Body of pancreas (tissue), 4 donors: ENCODE results near the gene TGFB3. TPM values are rescaled to one million over a fixed set of nuclear protein-coding genes. Genes with fewer than 3 reads are reported as not detected.

ENCODE experiments used
- ATAC-seq: fragments of 150-250 bp; one replicate; pipeline ENCODE4 v1.9.1; 2016
- DNase-seq, 4 donors: peaks; one replicate each; pipeline ENCODE4 v3.0.0-alpha.2; 2019
- H3K27ac ChIP-seq, 4 donors: fragments of 200-600 bp; sonication (generic); 1 replicate in 3 of 4; 2 replicates in 1 of 4; pipeline versions ENCODE4 v1.5.1 to v1.6.1; 2016 to 2019; ENCODE audit warnings: mild to moderate bottlenecking in 1 of 4, mixed read lengths in 1 of 4, moderate library complexity in 1 of 4
- H3K27me3 ChIP-seq, 2 donors: fragments of 200-600 bp; sonication (generic); one replicate each; pipeline ENCODE4 v1.6.0; 2016; ENCODE audit warnings: mild to moderate bottlenecking in 1 of 2
- H3K36me3 ChIP-seq, 2 donors: fragments of 200-600 bp; sonication (generic); replicated peaks in 1 of 2; 2 replicates each; pipeline ENCODE4 v1.5.1; 2016; ENCODE audit warnings: low read depth in 2 of 2; ENCODE audit not compliant: insufficient read depth in 1 of 2
- H3K4me1 ChIP-seq: fragments of 200-600 bp; sonication (generic); one replicate; pipeline ENCODE4 v1.6.0; 2016
- H3K4me3 ChIP-seq, 2 donors: fragments of 200-600 bp; sonication (generic); 1 replicate in 1 of 2; 2 replicates in 1 of 2; pipeline ENCODE4 v1.5.1; 2016 to 2019
- H3K9me3 ChIP-seq, 3 donors: fragments of 200-600 bp; sonication (generic); 1 replicate in 2 of 3; 2 replicates in 1 of 3; pipeline ENCODE4 v1.5.1; 2016
- POLR2A ChIP-seq, 3 donors: fragments of 450-650 bp; IDR thresholded peaks; one replicate each; pipeline ENCODE4 v1.6.1; 2016; ENCODE audit warnings: antibody characterized with exemption in 3 of 3, mild to moderate bottlenecking in 2 of 3
- WGBS, 2 donors: methylation state at CpG; one replicate each; pipeline ENCODE4 v1.1.5; 2017; 5-methylcytosine and 5-hydroxymethylcytosine counted together
- intact Hi-C: fragments of 100-400 bp; cut with DNase I; formaldehyde crosslinking; loops from one replicate; pipeline ENCODE4 v1.15.1; 2023
- total RNA-seq, 2 donors: library from RNA; depleted of rRNA; stranded (reverse); fragments of >200 nt; gene quantifications; one replicate each; pipeline ENCODE4 v1.1.0, GENCODE V29; 2016
- TF ChIP-seq, protein P1 (sequence below), 7 experiments: fragments of 450-650 bp in 4 of 7; fragments of 200-600 bp in 3 of 7; sonication (generic) in 3 of 7; IDR thresholded peaks; one replicate each; pipeline ENCODE4 v1.5.1; 2016 to 2019; ENCODE audit warnings: antibody characterized with exemption in 7 of 7

Gene TGFB3
- total RNA-seq, 2 donors from 2014 or later, result 23.6 to 30.7 TPM

DNA sequence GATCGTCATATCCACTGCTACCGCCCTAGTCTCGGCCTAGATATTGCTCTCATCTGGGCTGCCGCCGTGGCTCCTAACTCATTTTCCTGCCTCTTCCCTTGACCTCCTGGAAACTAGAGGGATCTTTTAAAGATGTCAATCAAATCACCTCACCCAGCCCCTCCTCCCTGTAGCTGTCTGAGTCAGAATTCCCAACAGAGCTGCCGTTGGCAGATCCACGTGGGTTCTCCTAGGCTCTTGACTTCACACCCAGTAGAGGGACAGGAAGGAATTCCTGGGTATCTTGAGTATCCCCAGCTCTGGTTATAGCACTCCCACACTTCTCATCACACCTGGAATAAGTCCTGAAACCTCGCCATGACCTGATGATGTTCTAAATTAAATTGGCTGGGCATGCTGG lies 11.9 kb downstream of the TGFB3 start:
- intact Hi-C loops, result loop anchor here (5.0 to 10.0 kb wide), 2 partner anchors 268 to 395 kb away; partner anchors contain the start of gene FLVCR2
- Histone ChIP-seq H3K4me3 (no peak overlapping the region), H3K27ac (no peak overlapping the region), H3K27me3 (no peaks in the 10 kb centered on the region), H3K4me1 (peaks cover 13% of the 10 kb centered on the region), H3K36me3 (no peaks in the 10 kb centered on the region), H3K9me3 (no peaks in the 10 kb centered on the region)
- TF ChIP-seq, protein P1, sequence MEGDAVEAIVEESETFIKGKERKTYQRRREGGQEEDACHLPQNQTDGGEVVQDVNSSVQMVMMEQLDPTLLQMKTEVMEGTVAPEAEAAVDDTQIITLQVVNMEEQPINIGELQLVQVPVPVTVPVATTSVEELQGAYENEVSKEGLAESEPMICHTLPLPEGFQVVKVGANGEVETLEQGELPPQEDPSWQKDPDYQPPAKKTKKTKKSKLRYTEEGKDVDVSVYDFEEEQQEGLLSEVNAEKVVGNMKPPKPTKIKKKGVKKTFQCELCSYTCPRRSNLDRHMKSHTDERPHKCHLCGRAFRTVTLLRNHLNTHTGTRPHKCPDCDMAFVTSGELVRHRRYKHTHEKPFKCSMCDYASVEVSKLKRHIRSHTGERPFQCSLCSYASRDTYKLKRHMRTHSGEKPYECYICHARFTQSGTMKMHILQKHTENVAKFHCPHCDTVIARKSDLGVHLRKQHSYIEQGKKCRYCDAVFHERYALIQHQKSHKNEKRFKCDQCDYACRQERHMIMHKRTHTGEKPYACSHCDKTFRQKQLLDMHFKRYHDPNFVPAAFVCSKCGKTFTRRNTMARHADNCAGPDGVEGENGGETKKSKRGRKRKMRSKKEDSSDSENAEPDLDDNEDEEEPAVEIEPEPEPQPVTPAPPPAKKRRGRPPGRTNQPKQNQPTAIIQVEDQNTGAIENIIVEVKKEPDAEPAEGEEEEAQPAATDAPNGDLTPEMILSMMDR (IDR thresholded peaks at IDR 0.05), result no peak
- TF ChIP-seq POLR2A (IDR thresholded peaks at IDR 0.05), result no peak
- WGBS, 2 donors, result 76 to 80% methylated on average over 8 of the region's 8 CpGs
- no peak for DNase-seq
- no peak for ATAC-seq

DNA sequence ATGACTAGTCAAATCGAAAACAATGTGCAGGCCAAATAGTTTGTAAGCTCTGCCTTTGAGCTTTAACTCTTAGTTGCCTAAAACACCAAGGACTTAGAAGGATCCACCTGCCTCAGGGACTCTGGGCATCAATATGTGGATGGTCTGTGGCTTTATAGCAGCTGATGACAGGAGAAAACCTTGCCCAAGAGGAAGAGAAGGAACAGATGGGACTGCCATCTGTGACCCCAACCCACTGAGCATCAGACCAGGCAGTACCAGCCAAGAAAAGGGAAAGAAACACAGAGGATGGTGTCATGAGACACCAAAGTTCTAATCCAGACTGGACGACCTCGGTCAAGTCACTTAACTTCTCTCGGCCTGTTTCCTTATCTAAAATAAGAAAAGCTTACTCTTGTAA lies 12.7 kb downstream of the TGFB3 start:
- ATAC-seq, result no peak
- DNase-seq, result no peak
- Histone ChIP-seq H3K27me3 (no peaks in the 10 kb centered on the region), H3K4me1 (peaks cover 13% of the 10 kb centered on the region), H3K27ac (no peak overlapping the region), H3K36me3 (no peaks in the 10 kb centered on the region), H3K4me3 (no peak overlapping the region), H3K9me3 (no peaks in the 10 kb centered on the region)
- no peak for TF ChIP-seq POLR2A (IDR thresholded peaks at IDR 0.05)
- TF ChIP-seq, protein P1 (IDR thresholded peaks at IDR 0.05), result no peak
- intact Hi-C loops, result loop anchor here (5.0 kb wide), 1 partner anchor 267 kb away; no protein-coding TSS in a partner anchor
- 73 to 86% methylated on average over 4 of the region's 4 CpGs for WGBS, 2 donors

DNA sequence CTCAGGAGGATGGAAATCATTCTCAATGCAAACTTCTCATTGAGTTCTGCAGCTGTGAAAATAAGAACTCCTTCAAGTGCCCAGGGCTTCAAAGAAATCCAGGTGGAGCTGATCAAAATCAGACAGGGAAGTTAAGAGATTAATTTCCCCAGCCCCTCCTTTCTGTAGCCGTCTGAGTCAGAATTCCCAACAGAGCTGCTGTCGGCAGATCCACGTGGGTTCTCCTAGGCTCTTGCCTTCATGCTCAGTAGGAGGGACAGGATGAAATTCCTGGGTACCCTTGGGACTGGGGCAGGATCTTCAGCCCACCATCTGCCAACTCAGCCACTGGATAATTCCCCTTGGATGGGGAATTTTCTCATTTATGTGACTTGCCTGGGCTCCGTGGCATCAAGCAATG lies 13.3 kb downstream of the TGFB3 start:
- H3K36me3 ChIP-seq, result no peaks in the 10 kb centered on the region
- WGBS, 2 donors, result 70 to 77% methylated on average over 4 of the region's 4 CpGs
- TF ChIP-seq POLR2A (IDR thresholded peaks at IDR 0.05), result no peak
- TF ChIP-seq, protein P1 (IDR thresholded peaks at IDR 0.05), result no peak
- H3K4me1 ChIP-seq, result peaks cover 9% of the 10 kb centered on the region
- H3K27me3 ChIP-seq, result no peaks in the 10 kb centered on the region
- H3K4me3 ChIP-seq, result no peak overlapping the region
- intact Hi-C loops, result loop anchor here (5.0 kb wide), 1 partner anchor 266 kb away; no protein-coding TSS in a partner anchor
- no peak for DNase-seq
- H3K9me3 ChIP-seq, result no peaks in the 10 kb centered on the region
- ATAC-seq, result peak; percentile 47
- H3K27ac ChIP-seq, result no peak overlapping the region

DNA sequence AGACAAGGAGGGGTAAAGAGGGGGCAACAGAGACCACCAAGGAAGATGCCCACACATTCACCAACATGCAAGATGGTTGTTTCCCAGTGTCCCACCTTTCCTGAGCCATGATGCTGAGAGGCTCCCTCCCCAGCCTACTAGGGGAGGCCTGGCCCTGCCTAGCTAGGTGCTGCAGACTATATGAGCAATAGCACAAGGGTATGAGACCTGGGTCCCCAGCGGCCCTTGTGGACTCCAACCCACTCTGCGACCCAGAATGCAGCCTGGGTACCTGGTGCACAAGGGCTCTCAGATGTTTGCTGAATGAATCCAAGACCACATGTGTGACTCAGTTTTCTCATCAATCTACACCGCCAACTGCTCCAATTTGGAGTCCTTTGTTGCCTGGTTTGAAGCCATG lies 13.9 kb downstream of the TGFB3 start:
- H3K4me3 ChIP-seq, result no peak overlapping the region
- H3K27ac ChIP-seq, result no peak overlapping the region
- no peak for DNase-seq
- no peaks in the 10 kb centered on the region for H3K9me3 ChIP-seq
- H3K4me1 ChIP-seq, result peaks cover 3% of the 10 kb centered on the region
- intact Hi-C loops, result loop anchor here (5.0 kb wide), 1 partner anchor 266 kb away; no protein-coding TSS in a partner anchor
- TF ChIP-seq, protein P1 (IDR thresholded peaks at IDR 0.05), result no peak
- no peak for TF ChIP-seq POLR2A (IDR thresholded peaks at IDR 0.05)
- H3K36me3 ChIP-seq, result peaks cover 0 to 2% of the 10 kb centered on the region in 2 donors
- no peaks in the 10 kb centered on the region for H3K27me3 ChIP-seq
- ATAC-seq, result no peak
- 93 to 96% methylated on average over 3 of the region's 3 CpGs for WGBS, 2 donors

DNA sequence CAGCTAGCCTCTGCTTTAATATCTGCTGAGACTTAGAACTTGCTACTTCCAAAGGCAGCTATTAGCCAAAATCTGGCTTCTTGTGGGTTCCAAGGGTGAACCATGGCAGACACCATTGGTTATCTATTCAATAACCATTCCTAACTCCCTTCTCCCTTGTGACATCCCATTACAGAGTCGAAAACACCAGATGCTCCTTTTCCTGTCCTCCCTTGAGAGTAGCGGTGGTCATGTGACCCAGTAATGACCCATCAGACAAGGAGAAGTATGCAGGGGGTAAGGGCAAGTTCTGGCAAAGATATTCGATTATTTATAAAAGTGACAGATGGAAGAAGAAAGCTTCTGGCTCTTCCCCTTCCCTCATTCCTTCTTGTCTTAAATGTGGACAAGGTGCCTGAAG lies 20.1 kb downstream of the TGFB3 start:
- Histone ChIP-seq H3K36me3 (peaks cover 0 to 12% of the 10 kb centered on the region in 2 donors), H3K9me3 (no peaks in the 10 kb centered on the region), H3K4me1 (no peaks in the 10 kb centered on the region), H3K4me3 (no peak overlapping the region), H3K27me3 (no peaks in the 10 kb centered on the region), H3K27ac (no peak overlapping the region)
- WGBS, 2 donors, result 71 to 78% methylated on average over 3 of the region's 3 CpGs
- TF ChIP-seq, protein P1 (IDR thresholded peaks at IDR 0.05), result no peak
- no peak for TF ChIP-seq POLR2A (IDR thresholded peaks at IDR 0.05)
- ATAC-seq (no peak), DNase-seq (no peak)
- intact Hi-C loops, result no loop called here
